Adrenal gland (tissue), 12 donors: ENCODE results near the gene GLIPR1L2. TPM values are rescaled to one million over a fixed set of nuclear protein-coding genes. Genes with fewer than 3 reads are reported as not detected.

Experiments
- DNase-seq, 7 donors: peaks; one replicate each; pipeline ENCODE4 v3.0.0-alpha.2; 2019 to 2020
- H3K27ac ChIP-seq, 5 donors: fragments of 200-600 bp; sonication (generic) in 4 of 5; 1 replicate in 3 of 5; 2 replicates in 2 of 5; pipeline versions ENCODE4 v1.5.1 to v1.8.0; 2016 to 2020; ENCODE audit warnings: mild to moderate bottlenecking in 1 of 5
- H3K27me3 ChIP-seq: fragments of 200-600 bp; 2 replicates; pipeline ENCODE4 v1.8.0; 2021
- H3K36me3 ChIP-seq, 2 donors: fragments of 200-600 bp; replicated peaks in 1 of 2; 1 replicate in 1 of 2; 2 replicates in 1 of 2; pipeline versions ENCODE4 v1.5.1 to v1.8.0; 2018 to 2022
- H3K4me1 ChIP-seq, 2 donors: fragments of 200-600 bp; replicated peaks in 1 of 2; 1 replicate in 1 of 2; 2 replicates in 1 of 2; pipeline versions ENCODE4 v1.5.1 to v1.8.0; 2018 to 2021
- H3K4me3 ChIP-seq, 4 donors: fragments of 200-600 bp; sonication (generic) in 3 of 4; one replicate each; pipeline ENCODE4 v1.5.1; 2016 to 2018
- H3K9me3 ChIP-seq, 3 donors: fragments of 200-600 bp; sonication (generic) in 1 of 3; replicated peaks in 1 of 3; 1 replicate in 2 of 3; 2 replicates in 1 of 3; pipeline versions ENCODE4 v1.5.1 to v1.8.0; 2016 to 2021
- CTCF ChIP-seq, 6 experiments: fragments of 450-650 bp in 4 of 6; fragments of 200-600 bp in 2 of 6; sonication (generic) in 1 of 6; IDR thresholded peaks; 1 replicate in 5 of 6; 2 replicates in 1 of 6; pipeline versions ENCODE4 v1.5.1 to v1.8.0; 2016 to 2021; ENCODE audit warnings: antibody characterized with exemption in 6 of 6, mild to moderate bottlenecking in 2 of 6, moderate library complexity in 1 of 6
- POLR2A ChIP-seq, 2 donors: fragments of 450-650 bp; IDR thresholded peaks; one replicate each; pipeline ENCODE4 v1.6.1; 2017; ENCODE audit warnings: antibody characterized with exemption in 2 of 2, mild to moderate bottlenecking in 2 of 2, moderate library complexity in 1 of 2
- WGBS, 4 donors: extraction: QIAGEN DNeasy Blood & Tissue Kit in 2 of 4; methylation state at CpG; one replicate each; pipeline versions ENCODE4 v1.1.5 to v1.1.7; 2013 to 2017; 5-methylcytosine and 5-hydroxymethylcytosine counted together
- intact Hi-C, 2 donors: fragments of 100-400 bp; cut with DNase I; formaldehyde crosslinking; loops; one replicate each; pipeline versions ENCODE4 v1.14.1 to v1.15.0; 2022 to 2023
- polyA plus RNA-seq, 3 donors: library from polyadenylated mRNA; stranded (reverse); fragments of 200-250 nt in 2 of 3; fragments of 350-450 nt in 1 of 3; fragmentation: Illumina TruSeq in 1 of 3; extraction: RNeasy Lipid Tissue Mini Kit (QIAGEN cat#74804) in 1 of 3; gene quantifications; one replicate each; pipeline ENCODE4 v1.2.3, GENCODE V29; 2013 to 2014
- total RNA-seq, 9 donors: library from RNA; depleted of rRNA in 4 of 9; stranded (reverse); fragments of >200 nt in 4 of 9; fragments of 120-200 nt in 1 of 9; fragmentation: NEBNext Ultra II Directional in 1 of 9; extraction: Animal tissue kit (Norgen Biotek cat#: 25700) in 1 of 9; gene quantifications; one replicate each; pipeline versions ENCODE4 v1.1.0 to v1.2.4, GENCODE V29; 2013 to 2023
- donor health status: healthy with polysubstance abuse.
- donor health status: Bipolar disorder and iron deficiency.
- donor health status: DM: yes; HTN: yes; CAD: no.
- donor health status: DM: no; HTN: no; CAD: no.
- donor health status: DM: no; HTN: no; CAD: no.
- donor health status: DM: yes; HTN: yes; CAD: no.

The GLIPR1L2 gene
- total and polyA plus RNA-seq, 12 donors = 0.51 to 6.2 (median 1.5) TPM

GRCh38 chr12:75349946-75350345, 40.9 kb upstream of the GLIPR1L2 start:
- H3K36me3 ChIP-seq = no peaks in the 10 kb centered on the region
- 88 to 100% (median 94%) methylated on average over 3 to 4 of the region's 4 CpGs for WGBS, 4 donors
- no peak for TF ChIP-seq CTCF (IDR thresholded peaks at IDR 0.05)
- TF ChIP-seq POLR2A (IDR thresholded peaks at IDR 0.05) = no peak
- DNase-seq = no peak
- H3K27me3 ChIP-seq = no peaks in the 10 kb centered on the region
- H3K9me3 ChIP-seq = no peaks in the 10 kb centered on the region
- no peak overlapping the region for H3K4me3 ChIP-seq
- no peak overlapping the region for H3K27ac ChIP-seq
- intact Hi-C loops = no loop called here
- no peaks in the 10 kb centered on the region for H3K4me1 ChIP-seq

GRCh38 chr12:75350413-75350812, 40.5 kb upstream of the GLIPR1L2 start:
- no peak for DNase-seq
- no peaks in the 10 kb centered on the region for H3K36me3 ChIP-seq
- H3K4me3 ChIP-seq = no peak overlapping the region
- no peaks in the 10 kb centered on the region for H3K9me3 ChIP-seq
- intact Hi-C loops = no loop called here
- no peaks in the 10 kb centered on the region for H3K27me3 ChIP-seq
- no peak overlapping the region for H3K27ac ChIP-seq
- H3K4me1 ChIP-seq = no peaks in the 10 kb centered on the region
- 56 to 88% (median 81%) methylated on average over 2 of the region's 2 CpGs for WGBS, 4 donors
- TF ChIP-seq CTCF (IDR thresholded peaks at IDR 0.05) (no peak), POLR2A (IDR thresholded peaks at IDR 0.05) (no peak)

GRCh38 chr12:75354011-75354410, 36.9 kb upstream of the GLIPR1L2 start:
- H3K36me3 ChIP-seq = no peaks in the 10 kb centered on the region
- H3K27ac ChIP-seq = no peak overlapping the region
- intact Hi-C loops = no loop called here
- no peaks in the 10 kb centered on the region for H3K9me3 ChIP-seq
- H3K4me3 ChIP-seq = no peak overlapping the region
- no peak for DNase-seq
- H3K27me3 ChIP-seq = no peaks in the 10 kb centered on the region
- no peaks in the 10 kb centered on the region for H3K4me1 ChIP-seq
- TF ChIP-seq POLR2A (IDR thresholded peaks at IDR 0.05) (no peak), CTCF (IDR thresholded peaks at IDR 0.05) (no peak)

- Histone ChIP-seq H3K9me3 (no peaks in the 10 kb centered on the region), H3K27me3 (no peaks in the 10 kb centered on the region), H3K4me1 (no peaks in the 10 kb centered on the region), H3K27ac (no peak overlapping the region), H3K36me3 (no peaks in the 10 kb centered on the region), H3K4me3 (no peak overlapping the region)
- intact Hi-C loops = no loop called here
- DNase-seq = no peak
- no peak for TF ChIP-seq POLR2A (IDR thresholded peaks at IDR 0.05)
- no peak for TF ChIP-seq CTCF (IDR thresholded peaks at IDR 0.05)
Measured at GRCh38 chr12:75360920-75361319, 30.0 kb upstream of the GLIPR1L2 start.
